H9 (cell line): ENCODE results near the gene CCSER2. TPM values are rescaled to one million over a fixed set of nuclear protein-coding genes. Genes with fewer than 3 reads are reported as not detected.

Experiments used
- DNase-seq: peaks from one replicate; pipeline ENCODE4 v3.0.0-alpha.2; 2017
- H2AFZ ChIP-seq: one replicate; pipeline ENCODE4 v1.6.1; 2013; ENCODE audit warnings: mild to moderate bottlenecking, low read length, control low read depth, moderate library complexity
- H2AK5ac ChIP-seq: 2 replicates; pipeline ENCODE4 v1.6.1; 2013; ENCODE audit warnings: low read length, control low read depth, mixed read lengths; ENCODE audit not compliant: insufficient read length
- H2BK120ac ChIP-seq: one replicate; pipeline ENCODE4 v1.6.1; 2013; ENCODE audit warnings: low read depth, mild to moderate bottlenecking, low read length, control low read depth, inconsistent platforms; ENCODE audit not compliant: poor library complexity, severe bottlenecking
- H2BK12ac ChIP-seq: 2 replicates; pipeline ENCODE4 v1.6.1; 2013; ENCODE audit warnings: low read length, control low read depth, mixed read lengths, low read depth; ENCODE audit not compliant: insufficient read length
- H2BK15ac ChIP-seq: 2 replicates; pipeline ENCODE4 v1.6.1; 2013; ENCODE audit warnings: low read depth, low read length, control low read depth
- H2BK20ac ChIP-seq: one replicate; pipeline ENCODE4 v1.6.1; 2013; ENCODE audit warnings: low read depth, mild to moderate bottlenecking, low read length, control low read depth, inconsistent platforms; ENCODE audit not compliant: poor library complexity, severe bottlenecking
- H2BK5ac ChIP-seq: 2 replicates; pipeline ENCODE4 v1.6.1; 2013; ENCODE audit warnings: low read length, control low read depth, mixed read lengths; ENCODE audit not compliant: insufficient read length
- H3K14ac ChIP-seq: 2 replicates; pipeline ENCODE4 v1.6.1; 2013; ENCODE audit warnings: low read length, control low read depth; ENCODE audit not compliant: insufficient read depth
- H3K18ac ChIP-seq: 2 replicates; pipeline ENCODE4 v1.6.1; 2013; ENCODE audit warnings: low read depth, mild to moderate bottlenecking, mixed read lengths, low read length, control low read depth; ENCODE audit not compliant: insufficient read length
- H3K23ac ChIP-seq: 2 replicates; pipeline ENCODE4 v1.6.1; 2013; ENCODE audit warnings: low read length, control low read depth, mixed read lengths, low read depth; ENCODE audit not compliant: insufficient read length
- H3K23me2 ChIP-seq: 2 replicates; pipeline ENCODE4 v1.6.1; 2013; ENCODE audit warnings: low read depth, mild to moderate bottlenecking, mixed read lengths, low read length, control low read depth; ENCODE audit not compliant: insufficient read length, poor library complexity, severe bottlenecking
- H3K27ac ChIP-seq: 2 replicates; pipeline ENCODE4 v1.5.1; 2013; ENCODE audit warnings: low read length, control low read depth, mixed read lengths, low read depth; ENCODE audit not compliant: insufficient read length
- H3K27me3 ChIP-seq: 2 replicates; pipeline ENCODE4 v1.6.1; 2013; ENCODE audit warnings: low read length, control low read depth, inconsistent platforms; ENCODE audit not compliant: insufficient read depth
- H3K4ac ChIP-seq: 2 replicates; pipeline ENCODE4 v1.6.1; 2013; ENCODE audit warnings: low read depth, mild to moderate bottlenecking, control low read depth, inconsistent platforms, low read length, moderate library complexity
- H3K4me1 ChIP-seq: 2 replicates; pipeline ENCODE4 v1.6.1; 2013; ENCODE audit warnings: low read length, control low read depth, inconsistent platforms; ENCODE audit not compliant: insufficient read depth
- H3K4me2 ChIP-seq: 2 replicates; pipeline ENCODE4 v1.6.1; 2013; ENCODE audit warnings: low read length, control low read depth, mixed read lengths; ENCODE audit not compliant: insufficient read length, insufficient read depth
- H3K56ac ChIP-seq: 2 replicates; pipeline ENCODE4 v1.6.1; 2013; ENCODE audit warnings: low read depth, mild to moderate bottlenecking, mixed read lengths, low read length, control low read depth; ENCODE audit not compliant: insufficient read length
- H3K79me1 ChIP-seq: 2 replicates; pipeline ENCODE4 v1.6.1; 2013; ENCODE audit warnings: low read depth, mild to moderate bottlenecking, moderate library complexity, low read length, control low read depth, inconsistent platforms; ENCODE audit not compliant: insufficient read depth, poor library complexity, severe bottlenecking
- H3K79me2 ChIP-seq: 2 replicates; pipeline ENCODE4 v1.6.1; 2013; ENCODE audit warnings: low read length, control low read depth, inconsistent platforms; ENCODE audit not compliant: insufficient read depth
- H3K9ac ChIP-seq: 2 replicates; pipeline ENCODE4 v1.6.1; 2013; ENCODE audit warnings: low read length, control low read depth, mixed read lengths; ENCODE audit not compliant: insufficient read length; ENCODE audit errors: extremely low read depth
- H3K9me3 ChIP-seq: one replicate; pipeline ENCODE4 v1.6.1; 2013; ENCODE audit warnings: low read depth, low read length, inconsistent platforms; ENCODE audit not compliant: control insufficient read depth
- H3T11ph ChIP-seq: one replicate; pipeline ENCODE4 v1.6.1; 2013; ENCODE audit warnings: mild to moderate bottlenecking, low read length, control low read depth, inconsistent platforms
- H4K20me1 ChIP-seq: one replicate; pipeline ENCODE4 v1.6.1; 2013; ENCODE audit not compliant: control insufficient read depth, insufficient read length, insufficient read depth
- H4K5ac ChIP-seq: 2 replicates; pipeline ENCODE4 v1.6.1; 2013; ENCODE audit warnings: low read depth, mild to moderate bottlenecking, mixed read lengths, low read length, control low read depth; ENCODE audit not compliant: insufficient read length
- H4K8ac ChIP-seq: replicated peaks from 2 replicates; pipeline ENCODE4 v1.6.1; 2013; ENCODE audit warnings: low read length, control low read depth, mixed read lengths, low read depth; ENCODE audit not compliant: insufficient read length
- H4K91ac ChIP-seq: 2 replicates; pipeline ENCODE4 v1.6.1; 2013; ENCODE audit warnings: low read depth, mild to moderate bottlenecking, moderate library complexity, mixed read lengths, low read length, control low read depth; ENCODE audit not compliant: insufficient read length
- H3K27ac Mint-ChIP-seq, 3 experiments: 2 replicates in 2 of 3; 3 replicates in 1 of 3; pipeline ENCODE4 v1.8.0; 2020 to 2021; ENCODE audit warnings: mixed read lengths in 3 of 3, mild to moderate bottlenecking in 1 of 3, moderate library complexity in 1 of 3
- H3K27me3 Mint-ChIP-seq: 2 replicates; pipeline ENCODE4 v1.8.0; 2021; ENCODE audit warnings: low read depth, mild to moderate bottlenecking, moderate library complexity, mixed read lengths
- H3K36me3 Mint-ChIP-seq, 3 experiments: 2 replicates in 2 of 3; 3 replicates in 1 of 3; pipeline ENCODE4 v1.8.0; 2020 to 2021; ENCODE audit warnings: low read depth in 3 of 3, mixed read lengths in 3 of 3; ENCODE audit not compliant: insufficient read depth in 1 of 3
- H3K4me1 Mint-ChIP-seq, 2 experiments: 2 replicates each; pipeline ENCODE4 v1.8.0; 2020; ENCODE audit warnings: mixed read lengths in 2 of 2
- H3K4me3 Mint-ChIP-seq, 2 experiments: 2 replicates in 1 of 2; 3 replicates in 1 of 2; pipeline ENCODE4 v1.8.0; 2020 to 2021; ENCODE audit warnings: mild to moderate bottlenecking in 2 of 2, mixed read lengths in 2 of 2, moderate library complexity in 1 of 2
- H3K9me3 Mint-ChIP-seq, 2 experiments: 2 replicates in 1 of 2; 3 replicates in 1 of 2; pipeline ENCODE4 v1.8.0; 2020; ENCODE audit warnings: mild to moderate bottlenecking in 2 of 2, mixed read lengths in 2 of 2, moderate library complexity in 1 of 2
- CTCF ChIP-seq: fragments of 200-600 bp; sonication (generic); conservative IDR thresholded peaks from 3 replicates; pipeline ENCODE4 v1.8.0; 2021; ENCODE audit warnings: antibody characterized with exemption, mild to moderate bottlenecking
- WGBS: extraction: QIAGEN DNeasy Blood & Tissue Kit; methylation state at CpG from one replicate; pipeline ENCODE4 v1.1.7; 2013; ENCODE audit warnings: missing lambda C conversion rate, low lambda C conversion rate, mixed read lengths; ENCODE audit not compliant: insufficient read length; ENCODE audit errors: extremely low coverage; 5-methylcytosine and 5-hydroxymethylcytosine counted together
- total RNA-seq: library from RNA; stranded (reverse); gene quantifications from 2 replicates; pipeline ENCODE4 v1.2.1, GENCODE V29; 2021

CCSER2 gene
- total RNA-seq, 1 experiment from 2014 or later, result 22.2 TPM

GRCh38 chr10:84339025-84339424, 10.6 kb downstream of the CCSER2 start:
- no peak overlapping the region for H2AFZ ChIP-seq
- no peak overlapping the region for H2BK20ac ChIP-seq
- H3T11ph ChIP-seq, result no peak overlapping the region
- Mint-ChIP-seq H3K4me1 (peaks cover 21 to 25% of the 10 kb centered on the region in 2 experiments), H3K27ac (no peak overlapping the region), H3K4me3 (no peak overlapping the region), H3K27me3 (no peaks in the 10 kb centered on the region), H3K36me3 (no peaks in the 10 kb centered on the region; a peak in 1 of 7 replicates), H3K9me3 (no peaks in the 10 kb centered on the region)
- H3K9ac ChIP-seq, result no peak overlapping the region
- no peak overlapping the region for H2AK5ac ChIP-seq
- H2BK15ac ChIP-seq, result no peak overlapping the region
- no peak for TF ChIP-seq CTCF
- H3K79me2 ChIP-seq, result peaks cover 12% of the 10 kb centered on the region; the same call in 1 of the 2 replicates
- no peak overlapping the region for H3K18ac ChIP-seq
- no CpG with 5 or more reads among the region's 1 CpG for WGBS
- no peak for DNase-seq
- H4K91ac ChIP-seq, result no peak overlapping the region
- no peaks in the 10 kb centered on the region for H3K27me3 ChIP-seq
- no peak overlapping the region for H2BK12ac ChIP-seq
- no peak overlapping the region for H3K4ac ChIP-seq
- no peak overlapping the region for H2BK120ac ChIP-seq
- H3K79me1 ChIP-seq, result peaks cover 3% of the 10 kb centered on the region
- no peak overlapping the region for H3K14ac ChIP-seq
- H3K56ac ChIP-seq, result no peak overlapping the region
- H2BK5ac ChIP-seq, result no peak overlapping the region
- no peak overlapping the region for H3K23ac ChIP-seq
- no peak overlapping the region for H4K5ac ChIP-seq
- no peak overlapping the region for H3K4me2 ChIP-seq
- H4K20me1 ChIP-seq, result no peaks in the 10 kb centered on the region
- peaks cover 11% of the 10 kb centered on the region; the same call in 1 of the 2 replicates for H3K4me1 ChIP-seq
- no peak overlapping the region for H4K8ac ChIP-seq
- no peaks in the 10 kb centered on the region for H3K23me2 ChIP-seq
- no peak overlapping the region for H3K27ac ChIP-seq
- H3K9me3 ChIP-seq, result no peaks in the 10 kb centered on the region
